Measurements from ENCODE around the gene UBE2E3. TPM values are rescaled to one million over a fixed set of nuclear protein-coding genes. Genes with fewer than 3 reads are reported as not detected.

The UBE2E3 gene
- total and polyA plus RNA-seq, 2 of the 13 experiments (the other 11 are each of a cell fraction or from before 2014, with no cell fraction given): 45.7 to 92.6 TPM

- TF ChIP-seq ZNF75D (CRISPR knock-in tag; IDR thresholded peaks at IDR 0.05; ENCODE audit: borderline replicate concordance) (no peak), RFX1 (IDR thresholded peaks at IDR 0.05) (no peak), ATF3 (CRISPR knock-in tag; IDR thresholded peaks at IDR 0.05) (no peak), TSC22D2 (CRISPR knock-in tag; IDR thresholded peaks at IDR 0.05; ENCODE audit: borderline replicate concordance) (no peak), ZNF614 (CRISPR knock-in tag; IDR thresholded peaks at IDR 0.05; ENCODE audit: borderline replicate concordance) (no peak)
These were observed 19.0 kb downstream of the UBE2E3 start (continued) for GRCh38 chr2:180999274-180999964.

GRCh38 chr2:181004647-181005325 is 24.4 kb downstream of the UBE2E3 start:
- TF ChIP-seq MLX (CRISPR knock-in tag; IDR thresholded peaks at IDR 0.05): no peak
- TF ChIP-seq IRF9 (CRISPR knock-in tag; IDR thresholded peaks at IDR 0.05; ENCODE audit: borderline replicate concordance): no peak
- TF ChIP-seq SNRNP70 (IDR thresholded peaks at IDR 0.05; ENCODE audit: low read depth, low read length): no peak
- no peak for TF ChIP-seq PCBP2 (optimal IDR thresholded peaks at IDR 0.05; ENCODE audit: low read depth, low read length, poor library complexity, severe bottlenecking)
- TF ChIP-seq FOXK1 (CRISPR knock-in tag; IDR thresholded peaks at IDR 0.05; ENCODE audit: borderline replicate concordance, low read depth): no peak
- no peaks in the 10 kb centered on the region for H3K9me3 ChIP-seq (ENCODE audit: low read length)
- peaks cover 26% of the 10 kb centered on the region for H3K4me1 ChIP-seq (ENCODE audit: insufficient read depth, low read length)
- H3K4me2 ChIP-seq (ENCODE audit: low read depth, low read length): no peak overlapping the region
- ChIA-PET POLR2A (no interaction called here), CTCF (ENCODE audit: low intra/inter-chr PET ratio, low total read pairs) (no interaction called here)
- DNase-seq (ENCODE audit: low spot score) (no peak), FAIRE-seq (no peak), ATAC-seq (no peak)
- H3K27ac ChIP-seq (ENCODE audit: extremely low read length, insufficient read depth, low read length): no peak overlapping the region
- no peaks in the 10 kb centered on the region for H4K20me1 ChIP-seq (ENCODE audit: insufficient read depth, low read length)
- in situ Hi-C loops (cut with HindIII; ENCODE audit: extremely low pct_ligation_motif_present, low pct_unique_long_range_greater_than_20kb) (no loop called here), intact Hi-C loops (cut with micrococcal nuclease; ENCODE audit: unreplicated experiment) (loop anchor here (2.0 kb wide), 1 partner anchor 16 kb away; no protein-coding TSS in a partner anchor)
- WGBS (ENCODE audit: low lambda C conversion rate): 97% methylated on average over 5 of the region's 5 CpGs
- no peak overlapping the region for H2AFZ ChIP-seq (ENCODE audit: low read length)
- peaks cover 26% of the 10 kb centered on the region for H3K79me2 ChIP-seq (ENCODE audit: insufficient read depth, low read length)
- H3K36me3 ChIP-seq (replicated peaks in 1 of 2; ENCODE audit: control insufficient read depth in 1 of 2, insufficient read depth in 2 of 2, low read length in 2 of 2): no peaks in the 10 kb centered on the region
- no peak overlapping the region for H3K9ac ChIP-seq (ENCODE audit: insufficient read depth, low read depth, low read length)
- no peaks in the 10 kb centered on the region for H3K27me3 ChIP-seq (ENCODE audit: control insufficient read depth in 1 of 2, insufficient read depth in 2 of 2, low read length in 2 of 2)
- BruUV-seq (replicated peaks): no TSS peak
- H3K4me3 ChIP-seq (replicated peaks in 1 of 3; ENCODE audit: insufficient read depth in 1 of 3, low read depth in 2 of 3, low read length in 3 of 3): no peak overlapping the region
